Measurements from ENCODE around the gene SEMA4B. TPM values are rescaled to one million over a fixed set of nuclear protein-coding genes. Genes with fewer than 3 reads are reported as not detected.

SEMA4B gene
- total and polyA plus RNA-seq, 2 of the 8 experiments (the other 6 are each of a cell fraction or from before 2014, with no cell fraction given): 42.7 to 43.0 TPM

DNA sequence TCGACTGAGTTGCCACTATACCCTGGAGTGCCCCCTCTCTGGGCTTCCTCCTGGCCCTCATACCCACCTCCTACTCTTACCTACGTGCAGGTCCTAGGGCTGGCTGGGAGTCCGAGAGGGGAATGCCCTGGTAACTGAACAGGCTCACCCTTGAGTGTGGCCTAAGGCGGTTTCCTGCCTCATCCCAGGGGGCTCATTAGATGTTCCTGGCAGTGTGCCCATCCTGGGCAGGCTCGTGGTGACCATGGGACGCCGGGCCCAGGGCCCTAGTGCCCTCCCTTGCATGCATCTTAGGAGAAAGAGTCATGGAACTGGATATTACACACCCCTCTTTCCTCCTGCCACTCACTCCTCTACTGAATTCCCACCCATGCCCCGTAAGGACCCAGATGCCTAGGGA, 2.8 kb downstream of the SEMA4B start:
- Histone ChIP-seq H2BK15ac (ENCODE audit: low read length) (no peak overlapping the region), H3K4ac (replicated peaks; ENCODE audit: insufficient read length, low read depth, low read length) (no peak overlapping the region), H4K8ac (ENCODE audit: extremely low read depth, insufficient read depth, low read length) (no peak overlapping the region), H3K23me2 (ENCODE audit: low read depth, low read length) (peaks cover 16% of the 10 kb centered on the region), H3K27ac (ENCODE audit: low read depth, low read length) (no peak overlapping the region), H2BK20ac (ENCODE audit: low read length) (no peak overlapping the region), H3K18ac (ENCODE audit: extremely low read depth, low read length) (no peak overlapping the region), H3K79me2 (ENCODE audit: control insufficient read depth in 1 of 2, insufficient read depth in 2 of 2, low read length in 2 of 2) (peaks cover 9 to 56% of the 10 kb centered on the region in 2 experiments), H4K91ac (replicated peaks; ENCODE audit: insufficient read length, low read length) (no peak overlapping the region), H3K4me3 (ENCODE audit: extremely low read depth in 1 of 4, insufficient read depth in 2 of 4, low read depth in 3 of 4, low read length in 4 of 4) (no peak overlapping the region), H2AK5ac (ENCODE audit: low read depth, low read length) (no peak overlapping the region), H3K14ac (ENCODE audit: insufficient read length) (no peak overlapping the region), H3K27me3 (replicated peaks in 1 of 4; ENCODE audit: control insufficient read depth in 3 of 4, extremely low read depth in 1 of 4, insufficient read depth in 3 of 4, low read length in 3 of 4) (no peaks in the 10 kb centered on the region), H3K79me1 (ENCODE audit: low read depth, low read length) (peaks cover 16% of the 10 kb centered on the region), H4K5ac (ENCODE audit: insufficient read length, low read depth, low read length) (no peak overlapping the region), H4K20me1 (replicated peaks in 1 of 2; ENCODE audit: control insufficient read depth in 1 of 2, insufficient read depth in 2 of 2, low read length in 2 of 2) (peaks cover 6 to 29% of the 10 kb centered on the region in 2 experiments), H2BK120ac (replicated peaks; ENCODE audit: low read depth, low read length) (no peak overlapping the region), H3K4me2 (ENCODE audit: insufficient read depth in 1 of 2, low read depth in 2 of 2, low read length in 2 of 2) (no peak overlapping the region), H3K36me3 (ENCODE audit: control insufficient read depth in 2 of 4, insufficient read depth in 4 of 4, low read length in 3 of 4) (peaks cover 0 to 3% (median 2%) of the 10 kb centered on the region in 4 experiments; a peak in 4 of 8 replicates), H3K9ac (replicated peaks in 1 of 4; ENCODE audit: extremely low read depth in 1 of 4, low read depth in 3 of 4, low read length in 3 of 4) (no peak overlapping the region), H3K56ac (replicated peaks; ENCODE audit: insufficient read length, low read depth, low read length) (no peak overlapping the region), H2BK12ac (ENCODE audit: low read depth, low read length) (no peak overlapping the region), H3K9me3 (ENCODE audit: insufficient read depth in 2 of 2, low read depth in 1 of 2, low read length in 1 of 2) (no peaks in the 10 kb centered on the region), H2AFZ (ENCODE audit: low read length) (no peak overlapping the region), H3K4me1 (replicated peaks in 1 of 4; ENCODE audit: control insufficient read depth in 3 of 4, insufficient read depth in 4 of 4, low read length in 3 of 4) (peaks cover 0 to 21% (median 7%) of the 10 kb centered on the region in 4 experiments; a peak in 5 of 7 replicates), H2BK5ac (ENCODE audit: low read depth, low read length) (no peak overlapping the region), H3K23ac (ENCODE audit: insufficient read length) (no peak overlapping the region)
- POLR2A ChIA-PET (ENCODE audit: partially characterized antibody): interaction anchor here (1.3 to 2.0 kb wide), 3 partner anchors 11 to 29 kb away, joined by 3 to 5 read pairs (median 5); no protein-coding TSS in a partner anchor
- WGBS, 2 experiments (ENCODE audit: extremely low coverage in 1 of 2, insufficient coverage in 1 of 2, insufficient read length in 1 of 2, insufficient replicate concordance in 2 of 2, low coverage in 1 of 2, low lambda C conversion rate in 2 of 2, missing lambda C conversion rate in 1 of 2): 94% methylated on average over 8 of the region's 8 CpGs; no CpG with 5 or more reads in 1 of the 2 experiments
- CTCF ChIA-PET (ENCODE audit: partially characterized antibody): interaction anchor here (0.8 to 12.6 kb wide), 5 partner anchors 13 to 118 kb away, joined by 3 to 182 read pairs (median 7); no protein-coding TSS in a partner anchor
- DNase-seq (ENCODE audit: low read depth in 1 of 2, low spot score in 2 of 2) (no peak), FAIRE-seq (no peak)
- TF ChIP-seq KDM1A (IDR thresholded peaks at IDR 0.05; ENCODE audit: borderline replicate concordance, low read length) (no peak), CHD2 (IDR thresholded peaks at IDR 0.05; ENCODE audit: low read length) (no peak), KDM5A (IDR thresholded peaks at IDR 0.05; ENCODE audit: low read length) (no peak), TAF7 (optimal IDR thresholded peaks at IDR 0.05; ENCODE audit: borderline replicate concordance, low read depth, low read length) (no peak), YY1 (IDR thresholded peaks at IDR 0.05; ENCODE audit: low read depth, low read length) (no peak), RFX5 (IDR thresholded peaks at IDR 0.05; ENCODE audit: borderline replicate concordance, low read depth, low read length) (no peak), ZNF274 (IDR thresholded peaks at IDR 0.05; ENCODE audit: borderline replicate concordance, extremely low read depth, low read length) (no peak)
